Small intestine (tissue), 16 donors: Measurements from ENCODE around the gene TMEM269. TPM values are rescaled to one million over a fixed set of nuclear protein-coding genes. Genes with fewer than 3 reads are reported as not detected.
A peak's percentile ranks its signal among the peaks of the same experiment; 100 is the strongest.

Source experiments
- DNase-seq, 2 donors: peaks; one replicate each; pipeline versions ENCODE4 v3.0.0 to v3.0.0-alpha.2; 2013
- FAIRE-seq: peaks from 2 replicates; lab custom pipeline; 2012; peaks lifted over from hg19 to GRCh38; lab: Jason Lieb, UNC
- H3K27ac ChIP-seq, 3 donors: one replicate each; pipeline ENCODE4 v1.5.1; 2013; ENCODE audit warnings: low read length in 2 of 3, mild to moderate bottlenecking in 2 of 3, control low read depth in 1 of 3, inconsistent platforms in 1 of 3, low read depth in 1 of 3, moderate library complexity in 1 of 3
- H3K27me3 ChIP-seq, 3 donors: one replicate each; pipeline ENCODE4 v1.6.1; 2013; ENCODE audit warnings: low read length in 3 of 3, inconsistent platforms in 1 of 3; ENCODE audit not compliant: control insufficient read depth in 3 of 3, insufficient read depth in 3 of 3
- H3K36me3 ChIP-seq, 3 donors: one replicate each; pipeline ENCODE4 v1.6.1; 2013; ENCODE audit warnings: low read length in 3 of 3, inconsistent platforms in 1 of 3, low read depth in 1 of 3, mild to moderate bottlenecking in 1 of 3, moderate library complexity in 1 of 3; ENCODE audit not compliant: control insufficient read depth in 3 of 3, insufficient read depth in 2 of 3
- H3K4me1 ChIP-seq, 3 donors: one replicate each; pipeline ENCODE4 v1.6.1; 2013; ENCODE audit warnings: low read length in 2 of 3, inconsistent platforms in 1 of 3, low read depth in 1 of 3, mild to moderate bottlenecking in 1 of 3, moderate library complexity in 1 of 3; ENCODE audit not compliant: control insufficient read depth in 3 of 3, insufficient read depth in 2 of 3
- H3K4me3 ChIP-seq, 3 donors: one replicate each; pipeline ENCODE4 v1.5.1; 2013; ENCODE audit warnings: low read length in 3 of 3, control low read depth in 1 of 3, inconsistent platforms in 1 of 3, low read depth in 1 of 3, mild to moderate bottlenecking in 1 of 3, moderate library complexity in 1 of 3
- H3K9me3 ChIP-seq, 2 donors: one replicate each; pipeline ENCODE4 v1.6.1; 2013; ENCODE audit warnings: low read depth in 1 of 2, low read length in 1 of 2; ENCODE audit not compliant: control insufficient read depth in 2 of 2, insufficient read depth in 1 of 2
- whole genome bisulfite sequencing, 3 donors: extraction: QIAGEN DNeasy Blood & Tissue Kit; methylation state at CpG; one replicate each; pipeline ENCODE4 v1.1.7; 2013; 5-methylcytosine and 5-hydroxymethylcytosine counted together
- long read RNA-seq, 10 donors: transcript quantifications; one replicate each; lab custom pipeline, GENCODE V29; 2026
- polyA plus RNA-seq, 4 donors: library from polyadenylated mRNA; stranded (reverse) in 3 of 4; unstranded in 1 of 4; fragments of 200-250 nt in 3 of 4; fragments of 120-200 nt in 1 of 4; gene quantifications; one replicate each; pipeline versions ENCODE4 v1.2.1 to v1.2.3, GENCODE V29; 2013
- donor health status: healthy with polysubstance abuse.
- donor health status: control.
- donor health status: control.
- donor health status: Bipolar disorder and iron deficiency.
- donor health status: healthy.

The TMEM269 gene, protein sequence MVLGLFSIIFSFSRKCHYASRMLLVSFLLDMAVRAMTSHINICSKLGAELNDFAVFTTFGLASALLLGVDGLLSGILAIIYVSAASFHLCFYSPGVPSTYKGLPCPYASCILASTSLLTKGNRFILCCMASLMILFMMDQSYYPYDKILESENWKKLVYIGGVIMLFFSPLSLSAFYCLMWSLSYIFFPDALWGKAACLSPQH
- polyA plus RNA-seq = under 1 TPM in 2 of 4 donors, not detected in 2; 0.03 to 0.06 TPM
- long read RNA-seq, donor 1 = 0 reads
- long read RNA-seq, donor 2, partial matches to known transcripts = 0 of 25 reads
- long read RNA-seq, donor 2, other reads (novel, unspliced or antisense) = 25 of 25 reads
- long read RNA-seq, donor 3 = 0 reads
- long read RNA-seq, donor 4 = 0 reads
- long read RNA-seq, donor 5 = 0 reads
- long read RNA-seq, donor 6, partial matches to known transcripts = 41 of 84 reads
- long read RNA-seq, donor 6, other reads (novel, unspliced or antisense) = 43 of 84 reads
- long read RNA-seq, donor 7 = 0 reads
- long read RNA-seq, donor 8 = 0 reads
- long read RNA-seq, donor 9, partial matches to known transcripts = 0 of 12 reads
- long read RNA-seq, donor 9, other reads (novel, unspliced or antisense) = 12 of 12 reads
- long read RNA-seq, donor 10, partial matches to known transcripts = 0 of 1 reads
- long read RNA-seq, donor 10, other reads (novel, unspliced or antisense) = 0 of 1 reads

DNA sequence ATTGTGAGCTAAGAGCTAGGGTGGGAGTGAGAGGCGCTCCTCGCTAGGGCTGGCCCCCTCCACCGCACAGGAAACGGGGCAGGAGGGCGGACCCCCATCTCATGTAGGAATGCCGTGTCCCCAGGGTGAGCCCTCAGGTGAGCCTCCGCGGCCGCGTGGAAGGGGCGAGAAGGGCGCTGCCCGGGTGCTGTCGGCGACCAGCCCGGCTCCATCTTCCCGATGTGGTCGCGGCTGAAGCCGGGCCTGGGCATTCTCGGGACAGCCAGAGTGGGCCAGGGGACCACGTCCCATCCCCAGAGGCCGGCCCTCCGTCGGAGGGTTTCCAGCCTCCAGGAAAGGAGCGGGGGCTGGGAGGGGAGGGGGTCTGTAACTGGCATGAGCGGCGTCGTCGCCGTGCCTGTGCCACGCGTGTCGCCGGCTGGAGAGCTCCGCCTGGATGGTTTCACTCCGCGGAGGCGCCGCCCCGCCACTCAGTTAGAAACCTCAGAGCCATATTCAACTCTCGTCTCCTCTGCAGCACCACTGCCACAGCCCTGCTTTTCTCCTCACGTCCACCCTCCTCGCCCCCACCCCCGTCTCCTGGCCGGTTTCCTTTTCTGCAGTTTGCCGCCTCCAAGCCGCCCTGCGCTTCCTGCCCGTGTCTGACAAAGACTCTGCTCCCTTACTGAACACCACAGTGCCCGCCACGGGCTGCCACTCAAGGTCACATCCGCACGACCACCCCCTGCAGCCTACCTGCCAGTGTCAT lies at the start of gene TMEM269:
TSS of gene TMEM269 (plus strand) at position 46 of the 748 bp plus-strand sequence. CDS start 4,903 bp downstream, outside the sequence.
- Histone ChIP-seq H3K36me3 (peaks cover 0 to 22% (median 0%) of the 10 kb centered on the region in 3 donors), H3K4me1 (peaks cover 0 to 9% (median 0%) of the 10 kb centered on the region in 3 donors), H3K27me3 (peaks cover 0 to 37% (median 0%) of the 10 kb centered on the region in 3 donors), H3K9me3 (no peaks in the 10 kb centered on the region), H3K4me3 (peak within 1 kb of the TSS in 2 of 3 donors; percentile 24 to 39), H3K27ac (no peak within 1 kb of the TSS)
- 8 to 12% (median 11%) methylated on average over 43 to 54 of the region's 54 CpGs for WGBS, 3 donors
- no peak for FAIRE-seq
- DNase-seq = peak in 1 of 2 donors; percentile 28

DNA sequence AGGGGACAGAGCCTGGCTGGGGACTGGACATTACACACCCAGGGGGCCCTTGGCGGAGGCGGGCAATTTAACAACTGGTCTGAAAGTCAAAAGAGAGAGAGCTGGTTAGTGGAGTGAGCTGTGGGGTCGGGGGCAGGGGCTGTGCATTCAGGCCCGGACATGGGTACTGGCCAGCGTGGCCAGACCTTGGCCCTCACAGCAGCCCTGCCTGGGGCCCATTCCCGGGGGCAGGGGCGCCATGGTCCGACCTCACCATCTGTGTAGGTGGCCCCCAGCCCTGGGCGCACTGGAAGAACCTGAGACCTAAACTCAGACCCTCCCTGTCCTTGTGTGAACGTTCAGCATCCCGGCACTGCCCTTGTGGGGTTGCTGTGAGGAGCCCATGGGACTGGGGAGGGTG lies 49.7 kb upstream of the TMEM269 start:
- FAIRE-seq (no peak), DNase-seq (no peak)
- Histone ChIP-seq H3K9me3 (no peaks in the 10 kb centered on the region), H3K36me3 (no peaks in the 10 kb centered on the region), H3K27ac (no peak overlapping the region), H3K4me1 (peaks cover 0 to 21% (median 2%) of the 10 kb centered on the region in 3 donors), H3K27me3 (no peaks in the 10 kb centered on the region), H3K4me3 (no peak overlapping the region)
- 86 to 91% (median 90%) methylated on average over 10 to 11 of the region's 11 CpGs for WGBS, 3 donors

DNA sequence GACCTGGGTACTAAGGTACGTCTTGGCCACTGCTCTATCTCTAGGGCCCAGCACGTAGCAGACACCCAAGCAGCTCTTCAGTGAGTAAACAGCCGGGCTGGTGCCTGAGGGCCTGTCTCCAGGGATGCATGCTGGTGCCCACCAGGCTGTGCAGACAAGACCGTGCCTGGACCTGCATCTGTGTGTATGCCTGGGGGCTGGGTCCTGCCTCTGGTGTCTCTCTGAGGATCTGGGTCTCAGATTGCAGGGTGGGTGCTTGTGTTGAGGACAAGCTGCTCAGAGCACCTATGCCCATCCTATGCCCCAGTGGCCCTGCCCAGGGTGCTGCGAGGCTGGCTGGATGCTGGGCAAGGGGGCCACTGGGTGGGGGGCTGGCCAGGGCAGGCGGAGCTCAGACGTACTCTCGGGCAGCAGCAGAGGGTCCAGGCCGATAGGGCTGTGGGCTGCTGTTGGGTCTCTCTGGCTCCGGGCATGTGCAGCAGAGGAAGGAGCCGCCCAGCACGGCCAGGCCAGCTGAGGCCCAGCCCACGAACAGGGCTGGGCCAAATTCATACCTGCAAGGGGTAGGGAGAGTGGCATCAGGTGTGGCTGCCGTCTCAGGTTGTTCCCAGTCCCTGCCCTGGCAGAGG lies 49.2 kb upstream of the TMEM269 start:
- FAIRE-seq = no peak
- DNase-seq = peak in 1 of 2 donors; percentile 49

DNA sequence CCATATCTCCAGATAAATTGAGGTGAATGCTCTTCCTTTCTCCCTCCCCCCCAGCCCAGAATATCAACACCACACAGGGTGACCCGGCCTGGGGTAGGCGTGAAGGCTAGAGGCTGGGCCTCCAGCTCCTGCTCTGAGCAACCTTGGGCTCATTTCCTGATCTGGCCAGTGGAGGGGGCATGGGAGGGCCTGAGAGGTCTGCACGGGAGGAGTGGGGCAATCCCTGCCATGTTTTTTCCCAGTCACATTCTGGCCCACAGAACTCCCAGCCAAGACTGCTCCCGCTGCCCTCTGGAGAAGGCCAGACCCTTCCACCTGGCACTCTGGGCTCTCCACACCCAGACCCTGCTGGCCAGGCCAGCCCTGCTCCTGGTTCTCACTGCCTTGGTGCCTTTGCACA lies 48.6 kb upstream of the TMEM269 start:
- WGBS, 3 donors = 44 to 64% (median 59%) methylated on average over 2 to 4 of the region's 4 CpGs
- FAIRE-seq = no peak
- Histone ChIP-seq H3K27ac (no peak overlapping the region), H3K36me3 (no peaks in the 10 kb centered on the region), H3K27me3 (no peaks in the 10 kb centered on the region), H3K9me3 (no peaks in the 10 kb centered on the region), H3K4me1 (peaks cover 0 to 29% (median 2%) of the 10 kb centered on the region in 3 donors), H3K4me3 (no peak overlapping the region)
- DNase-seq = peak; percentile 50 to 54

More for the DNA sequence above, 49.2 kb upstream of the TMEM269 start:
- no peak overlapping the region for H3K27ac ChIP-seq
- no peaks in the 10 kb centered on the region for H3K9me3 ChIP-seq
- peaks cover 0 to 26% (median 2%) of the 10 kb centered on the region in 3 donors for H3K4me1 ChIP-seq
- no peaks in the 10 kb centered on the region for H3K36me3 ChIP-seq
- no peaks in the 10 kb centered on the region for H3K27me3 ChIP-seq
- 65 to 78% (median 66%) methylated on average over 13 to 14 of the region's 14 CpGs for WGBS, 3 donors
- H3K4me3 ChIP-seq = no peak overlapping the region

DNA sequence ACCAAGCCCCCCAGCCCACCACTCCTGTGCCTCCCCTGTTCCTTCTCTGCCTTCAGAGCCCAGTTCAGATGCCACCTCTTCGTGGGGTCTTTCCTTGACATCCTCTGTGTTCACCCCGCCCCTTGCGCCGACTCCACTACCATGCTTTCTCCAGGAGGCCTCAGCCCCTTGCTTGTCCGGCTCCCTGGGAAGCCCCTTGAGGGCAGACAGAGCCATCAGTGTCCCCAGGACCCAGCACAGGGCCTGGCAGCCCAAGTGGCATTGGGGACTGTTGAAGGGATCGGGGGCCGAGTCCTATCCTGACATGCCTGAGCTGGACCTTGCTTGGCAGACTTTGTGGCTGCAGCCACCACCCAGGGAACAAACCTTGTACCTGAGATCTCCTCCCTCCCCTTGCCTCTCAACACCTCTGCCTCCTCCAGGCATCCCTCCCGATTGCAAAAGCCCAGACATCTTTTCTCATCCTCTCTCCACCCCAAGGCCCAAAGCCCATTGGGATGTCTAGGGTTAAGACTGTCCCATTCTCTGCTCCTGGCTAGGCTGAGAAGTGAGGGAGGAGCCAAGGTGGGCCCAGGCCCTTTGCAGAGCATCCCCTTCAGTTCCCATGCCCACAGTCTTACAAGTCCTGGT lies 48.1 kb upstream of the TMEM269 start:
- FAIRE-seq = no peak
- DNase-seq = no peak
- Histone ChIP-seq H3K9me3 (no peaks in the 10 kb centered on the region), H3K4me3 (no peak overlapping the region), H3K36me3 (no peaks in the 10 kb centered on the region), H3K27me3 (no peaks in the 10 kb centered on the region), H3K4me1 (peaks cover 0 to 29% (median 2%) of the 10 kb centered on the region in 3 donors), H3K27ac (no peak overlapping the region)
- 84 to 97% (median 90%) methylated on average over 7 to 8 of the region's 8 CpGs for WGBS, 3 donors

DNA sequence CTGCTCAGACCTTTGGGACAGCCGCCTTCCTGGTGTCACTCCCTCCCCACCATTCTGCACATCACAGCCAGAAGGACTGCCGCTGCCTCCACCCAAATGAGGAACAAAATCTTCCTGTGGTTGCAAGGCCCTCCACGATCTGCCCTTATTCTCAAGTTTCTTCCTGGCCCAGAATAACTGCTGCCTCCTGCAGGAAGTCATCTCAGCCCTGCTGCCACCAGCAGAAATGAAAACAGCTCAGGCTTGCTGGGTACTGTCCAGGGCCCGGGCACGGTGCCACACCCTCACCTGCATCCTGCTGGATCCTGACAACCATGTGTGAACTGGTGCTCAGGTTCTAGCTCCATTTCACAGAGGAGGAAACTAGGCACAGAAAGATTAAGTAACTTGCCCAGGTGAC lies 47.5 kb upstream of the TMEM269 start:
- FAIRE-seq (no peak), DNase-seq (peak in 1 of 2 donors; percentile 48)
- WGBS, 3 donors = 30 to 38% (median 37%) methylated on average over 5 of the region's 5 CpGs
- no peaks in the 10 kb centered on the region for H3K36me3 ChIP-seq
- no peaks in the 10 kb centered on the region for H3K9me3 ChIP-seq
- no peaks in the 10 kb centered on the region for H3K27me3 ChIP-seq
- H3K4me1 ChIP-seq = peaks cover 0 to 29% (median 0%) of the 10 kb centered on the region in 3 donors
- H3K27ac ChIP-seq = no peak overlapping the region
- no peak overlapping the region for H3K4me3 ChIP-seq

DNA sequence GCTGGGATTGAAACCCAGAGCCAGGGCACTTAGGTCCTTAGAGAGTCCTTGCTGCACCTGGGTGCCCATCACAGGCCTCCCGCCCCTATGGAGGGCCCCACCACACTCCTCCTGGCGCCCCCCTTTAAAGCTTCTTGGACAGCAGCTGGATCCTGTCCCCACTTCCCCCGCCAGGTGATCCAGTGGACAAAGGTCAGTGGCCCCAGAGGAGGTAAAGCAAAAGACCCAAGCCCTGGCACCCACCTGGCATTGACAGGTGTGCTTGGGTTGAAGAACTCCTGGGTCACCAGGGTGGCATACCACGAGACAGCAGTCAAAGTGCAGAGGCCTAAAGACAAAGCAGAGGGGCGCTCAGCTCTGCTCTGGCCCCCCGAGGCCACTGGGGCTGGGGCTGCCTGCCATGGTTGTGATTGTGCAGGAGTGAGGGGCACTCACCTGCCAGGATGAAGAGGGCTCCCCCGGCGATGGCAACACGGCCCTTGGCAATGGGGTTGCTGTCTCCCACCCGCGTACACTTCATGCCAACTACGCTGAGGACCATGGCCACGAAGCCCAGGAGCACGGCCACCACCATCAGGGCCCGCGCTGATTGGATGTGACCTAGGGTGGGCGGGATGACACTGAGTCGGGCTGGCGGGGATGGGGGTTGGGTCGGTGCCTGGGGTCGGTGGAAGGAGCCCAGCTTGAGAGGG lies 46.7 kb upstream of the TMEM269 start:
- Histone ChIP-seq H3K36me3 (no peaks in the 10 kb centered on the region), H3K27ac (no peak overlapping the region), H3K4me3 (no peak overlapping the region), H3K4me1 (peaks cover 0 to 29% (median 0%) of the 10 kb centered on the region in 3 donors), H3K9me3 (no peaks in the 10 kb centered on the region), H3K27me3 (no peaks in the 10 kb centered on the region)
- FAIRE-seq = no peak
- no peak for DNase-seq
- WGBS, 3 donors = 81 to 87% (median 81%) methylated on average over 19 to 21 of the region's 21 CpGs
